ENCODE data around the gene PRELID2.
"Not testable (repeated sequence)": the region's sequence is repeated elsewhere in the genome, so short reads cannot be mapped to it uniquely, and the experiment has no call there.

PRELID2 gene

DNA sequence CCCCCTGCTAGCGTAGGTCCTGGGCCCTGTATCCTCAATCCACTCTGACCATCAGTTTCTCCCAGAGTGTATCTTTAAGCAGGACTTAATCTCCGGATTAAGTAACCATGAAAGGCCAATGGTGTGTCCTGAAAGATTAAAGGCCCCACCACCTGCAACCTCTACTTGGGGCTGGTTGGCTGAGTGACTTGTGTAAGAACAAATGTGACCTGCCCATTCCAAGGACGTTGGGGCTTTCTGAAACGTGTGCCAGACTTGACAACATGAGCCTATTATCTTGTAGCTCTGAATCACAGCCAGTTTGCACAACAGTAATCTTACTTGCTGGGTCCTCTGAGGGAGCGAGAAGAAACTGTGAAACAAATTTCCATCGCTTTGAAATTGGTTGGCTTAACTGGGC, 3.1 kb upstream of the PRELID2 start:
- Histone ChIP-seq H3K27ac (ENCODE audit: low read depth, low read length) (no peak overlapping the region), H3K9ac (ENCODE audit: low read depth, low read length) (no peak overlapping the region), H3K4me3 (ENCODE audit: low read length) (no peak overlapping the region), H3K9me3 (ENCODE audit: insufficient read depth, low read depth, low read length) (no peaks in the 10 kb centered on the region), H3K4me1 (ENCODE audit: insufficient read depth, low read length) (no peaks in the 10 kb centered on the region; the same call in 1 of the 2 replicates), H3K27me3 (ENCODE audit: insufficient read depth, low read length) (peaks cover 22% of the 10 kb centered on the region), H3K36me3 (ENCODE audit: insufficient read depth, low read length) (no peaks in the 10 kb centered on the region)
- 80% methylated on average over 6 of the region's 6 CpGs for WGBS

DNA sequence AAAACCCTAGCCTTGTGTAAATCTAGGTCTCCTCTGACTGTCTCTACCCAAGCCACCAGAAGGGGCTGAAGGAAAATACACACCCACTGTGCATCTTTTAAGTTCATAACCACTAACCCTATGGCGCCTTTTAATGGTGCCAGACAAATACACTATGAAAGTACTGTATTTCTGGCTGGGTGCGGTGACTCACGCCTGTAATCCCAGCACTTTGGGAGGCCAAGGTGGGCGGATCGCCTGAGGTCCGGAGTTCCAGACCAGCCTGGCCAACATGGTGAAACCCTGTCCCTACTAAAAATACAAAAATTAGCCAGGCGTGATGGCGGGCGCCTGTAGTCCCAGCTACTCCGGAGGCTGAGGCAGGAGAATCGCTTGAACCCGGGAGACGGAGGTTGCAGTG, 1.1 kb upstream of the PRELID2 start:
- not testable (repeated sequence) for H3K9ac ChIP-seq (ENCODE audit: low read depth, low read length); H3K4me1 ChIP-seq (ENCODE audit: insufficient read depth, low read length); H3K27ac ChIP-seq (ENCODE audit: low read depth, low read length); H3K9me3 ChIP-seq (ENCODE audit: insufficient read depth, low read depth, low read length); H3K36me3 ChIP-seq (ENCODE audit: insufficient read depth, low read length)
- peak overlapping the region; percentile 70; the same call in 1 of the 2 replicates for H3K4me3 ChIP-seq (ENCODE audit: low read length)
- H3K27me3 ChIP-seq (ENCODE audit: insufficient read depth, low read length): peaks cover 22% of the 10 kb centered on the region
- WGBS: 96% methylated on average over 13 of the region's 13 CpGs

DNA sequence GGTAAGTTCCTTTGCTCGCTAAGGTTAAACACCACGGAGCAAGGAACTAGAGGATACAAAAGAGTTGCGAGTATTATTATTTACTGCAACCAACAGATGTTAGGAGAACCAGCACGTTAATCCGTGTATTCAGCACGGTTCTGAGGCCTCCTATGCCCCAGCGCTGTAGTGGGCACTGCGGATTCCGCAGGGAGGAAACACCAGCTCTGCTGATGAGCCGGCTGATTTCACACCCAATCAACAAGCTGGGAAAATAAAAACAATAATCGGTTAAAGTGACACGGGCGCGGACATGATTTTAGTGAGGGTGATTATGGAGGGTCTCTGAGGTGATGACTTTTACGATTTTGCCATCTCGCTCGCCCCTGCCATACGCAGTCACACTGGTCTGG, 702 bp upstream of the PRELID2 start:
- H3K27me3 ChIP-seq (ENCODE audit: insufficient read depth, low read length): peaks cover 22% of the 10 kb centered on the region
- H3K9ac ChIP-seq (ENCODE audit: low read depth, low read length): peak overlapping the region; percentile 65
- H3K36me3 ChIP-seq (ENCODE audit: insufficient read depth, low read length): no peaks in the 10 kb centered on the region
- H3K27ac ChIP-seq (ENCODE audit: low read depth, low read length): no peak overlapping the region
- WGBS: 79% methylated on average over 18 of the region's 18 CpGs
- H3K9me3 ChIP-seq (ENCODE audit: insufficient read depth, low read depth, low read length): no peaks in the 10 kb centered on the region
- H3K4me1 ChIP-seq (ENCODE audit: insufficient read depth, low read length): no peaks in the 10 kb centered on the region; the same call in 1 of the 2 replicates
- H3K4me3 ChIP-seq (ENCODE audit: low read length): peak overlapping the region; percentile 70

DNA sequence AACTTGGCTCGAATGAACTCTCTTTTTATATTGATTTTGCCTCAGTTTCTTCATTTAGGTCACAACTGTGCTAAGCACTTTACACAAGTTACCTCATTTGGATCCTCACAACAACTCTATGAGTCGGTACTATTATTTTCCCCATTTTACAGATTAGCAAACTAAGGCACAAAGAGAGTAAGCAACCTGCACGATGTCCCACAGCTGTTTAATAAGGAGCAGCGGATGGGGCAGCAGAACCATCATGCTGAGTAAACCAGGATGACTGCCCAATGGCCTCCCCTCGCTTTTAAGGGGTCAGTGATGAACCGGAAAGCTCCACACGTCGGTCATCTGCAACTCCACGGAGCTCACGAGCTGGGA, 607 bp downstream of the PRELID2 start:
- Histone ChIP-seq H3K4me1 (ENCODE audit: insufficient read depth, low read length) (no peaks in the 10 kb centered on the region; the same call in 1 of the 2 replicates), H3K27me3 (ENCODE audit: insufficient read depth, low read length) (peaks cover 22% of the 10 kb centered on the region), H3K9me3 (ENCODE audit: insufficient read depth, low read depth, low read length) (no peaks in the 10 kb centered on the region), H3K27ac (ENCODE audit: low read depth, low read length) (no peak overlapping the region), H3K4me3 (ENCODE audit: low read length) (peak overlapping the region; percentile 70), H3K9ac (ENCODE audit: low read depth, low read length) (peak overlapping the region; percentile 51; the same call in 1 of the 2 replicates), H3K36me3 (ENCODE audit: insufficient read depth, low read length) (no peaks in the 10 kb centered on the region)
- WGBS: 40% methylated on average over 10 of the region's 10 CpGs

DNA sequence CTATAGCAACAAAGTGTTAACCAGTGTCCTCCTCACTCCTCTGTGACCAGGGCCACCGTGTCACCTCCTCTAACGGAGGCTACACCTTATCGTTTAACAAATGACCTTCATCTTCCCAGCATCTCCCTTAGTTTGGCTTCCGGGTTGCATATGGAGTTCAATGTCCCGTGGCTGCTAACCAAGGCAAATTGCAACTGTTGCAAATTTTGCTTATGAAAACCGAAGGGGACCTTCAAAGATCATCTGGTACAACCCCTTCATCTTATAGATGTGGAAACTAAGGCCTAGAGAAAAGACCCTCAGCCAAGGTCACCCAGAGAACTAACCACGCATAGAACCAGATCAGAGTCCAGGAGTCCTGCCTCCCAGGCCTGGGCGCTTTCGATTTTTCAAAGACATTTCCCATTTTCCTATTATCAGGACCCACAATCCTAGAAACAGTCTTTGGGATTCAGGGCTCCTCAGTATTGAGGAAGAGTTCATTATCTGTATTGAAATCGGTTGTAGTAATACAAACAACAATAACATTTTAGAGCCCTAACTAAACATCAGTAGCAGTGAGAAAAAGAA, 1.4 kb downstream of the PRELID2 start:
- Histone ChIP-seq H3K4me3 (ENCODE audit: low read length) (no peak overlapping the region), H3K4me1 (ENCODE audit: insufficient read depth, low read length) (no peaks in the 10 kb centered on the region; the same call in 1 of the 2 replicates), H3K27me3 (ENCODE audit: insufficient read depth, low read length) (peaks cover 22% of the 10 kb centered on the region), H3K36me3 (ENCODE audit: insufficient read depth, low read length) (no peaks in the 10 kb centered on the region), H3K9me3 (ENCODE audit: insufficient read depth, low read depth, low read length) (no peaks in the 10 kb centered on the region), H3K27ac (ENCODE audit: low read depth, low read length) (no peak overlapping the region), H3K9ac (ENCODE audit: low read depth, low read length) (no peak overlapping the region)
- WGBS: 82% methylated on average over 9 of the region's 10 CpGs

DNA sequence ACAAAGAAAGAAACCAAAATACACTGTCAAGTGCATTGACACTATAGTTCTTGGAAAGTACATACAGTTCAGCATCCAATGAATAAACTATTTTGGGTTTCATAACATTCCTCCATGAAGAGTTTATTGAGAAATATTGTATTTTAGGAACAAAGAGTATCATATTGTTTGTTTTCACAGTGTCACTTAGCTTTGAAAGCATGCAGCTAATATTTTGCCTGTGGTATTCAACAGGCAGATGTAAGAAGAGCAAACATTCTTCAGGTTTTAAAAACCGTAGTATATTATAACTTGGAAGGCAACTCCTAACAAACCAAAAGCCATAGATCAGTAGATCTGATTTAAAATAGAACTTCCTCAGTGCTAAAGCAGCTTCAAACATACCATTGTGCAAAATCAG, 4.5 kb downstream of the PRELID2 start:
- peaks cover 16% of the 10 kb centered on the region for H3K27me3 ChIP-seq (ENCODE audit: insufficient read depth, low read length)
- H3K4me1 ChIP-seq (ENCODE audit: insufficient read depth, low read length): no peaks in the 10 kb centered on the region; the same call in 1 of the 2 replicates
- no peaks in the 10 kb centered on the region for H3K9me3 ChIP-seq (ENCODE audit: insufficient read depth, low read depth, low read length)
- no peak overlapping the region for H3K9ac ChIP-seq (ENCODE audit: low read depth, low read length)
- H3K36me3 ChIP-seq (ENCODE audit: insufficient read depth, low read length): no peaks in the 10 kb centered on the region
- 100% methylated on average over 1 of the region's 1 CpG for WGBS
- no peak overlapping the region for H3K27ac ChIP-seq (ENCODE audit: low read depth, low read length)
- no peak overlapping the region for H3K4me3 ChIP-seq (ENCODE audit: low read length)

DNA sequence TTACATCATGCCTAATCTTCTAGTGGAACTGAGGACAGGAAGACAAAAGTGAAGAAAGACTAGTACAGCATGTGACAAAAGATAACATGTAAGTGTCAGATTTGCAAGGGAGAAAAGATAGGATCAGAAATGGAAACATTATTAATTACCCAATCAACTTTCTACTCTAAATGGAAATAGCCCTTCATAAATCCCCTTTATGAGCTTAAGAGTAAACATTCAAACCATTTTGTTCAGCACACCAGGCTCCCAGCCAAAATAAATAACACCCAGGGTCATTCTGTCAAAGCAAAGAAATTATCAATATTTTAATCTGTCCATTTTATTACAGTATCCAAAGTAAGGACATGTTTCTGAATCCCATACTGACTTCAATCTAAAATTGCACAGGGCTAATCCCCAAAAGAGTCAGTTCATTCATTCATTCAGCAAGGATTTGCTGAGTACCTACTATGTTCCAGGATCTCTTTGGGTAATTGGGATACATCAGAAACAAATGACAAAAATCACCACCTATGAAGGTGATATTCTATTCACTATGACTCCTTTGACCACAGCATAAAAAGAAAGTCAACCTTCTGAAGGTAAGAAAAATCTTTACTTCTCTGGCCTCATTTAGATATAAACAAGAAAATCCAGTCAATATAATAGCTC, 5.3 kb downstream of the PRELID2 start:
- Histone ChIP-seq H3K36me3 (ENCODE audit: insufficient read depth, low read length) (no peaks in the 10 kb centered on the region), H3K27me3 (ENCODE audit: insufficient read depth, low read length) (peaks cover 11% of the 10 kb centered on the region), H3K9me3 (ENCODE audit: insufficient read depth, low read depth, low read length) (no peaks in the 10 kb centered on the region), H3K4me1 (ENCODE audit: insufficient read depth, low read length) (no peaks in the 10 kb centered on the region), H3K27ac (ENCODE audit: low read depth, low read length) (no peak overlapping the region), H3K9ac (ENCODE audit: low read depth, low read length) (no peak overlapping the region), H3K4me3 (ENCODE audit: low read length) (no peak overlapping the region)

DNA sequence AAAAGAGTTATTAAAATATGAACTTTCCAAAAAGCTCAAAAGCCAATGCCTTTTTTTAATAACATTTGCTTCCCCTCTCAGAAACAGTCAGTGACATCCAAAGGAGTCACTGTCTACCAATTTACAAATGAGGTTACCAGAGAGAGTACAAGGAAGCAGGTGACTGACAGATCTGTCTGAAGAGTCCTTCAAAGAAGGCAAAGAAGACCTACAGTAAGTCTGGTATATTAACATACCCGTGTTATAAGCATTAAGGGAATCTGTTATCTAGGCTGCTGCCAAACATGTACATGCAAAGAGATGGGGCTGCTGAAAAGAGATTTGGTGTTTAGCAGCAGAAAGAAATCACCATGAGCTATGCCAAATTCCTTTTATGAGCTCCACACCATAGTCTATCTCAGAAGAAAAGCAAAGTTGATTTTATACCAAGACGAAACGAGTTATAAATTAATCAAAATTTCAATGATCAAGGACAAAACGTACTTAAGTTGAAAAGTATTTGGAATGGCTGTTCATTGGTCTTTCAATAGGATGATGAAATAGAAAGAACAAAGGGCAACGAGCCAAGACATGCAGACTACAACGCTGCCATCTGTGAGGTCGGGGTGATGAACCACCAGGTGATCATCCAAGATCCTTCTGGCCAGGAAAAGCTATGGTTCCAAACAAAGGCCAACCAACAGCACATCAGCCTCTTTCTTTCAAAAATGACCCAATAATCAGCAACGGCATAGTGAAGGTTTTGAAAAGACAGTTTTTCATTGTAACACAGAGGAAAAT, 8.1 kb downstream of the PRELID2 start:
- H3K27ac ChIP-seq (ENCODE audit: low read depth, low read length): no peak overlapping the region
- no peaks in the 10 kb centered on the region for H3K36me3 ChIP-seq (ENCODE audit: insufficient read depth, low read length)
- H3K4me3 ChIP-seq (ENCODE audit: low read length): no peak overlapping the region
- no peak overlapping the region for H3K9ac ChIP-seq (ENCODE audit: low read depth, low read length)
- H3K9me3 ChIP-seq (ENCODE audit: insufficient read depth, low read depth, low read length): no peaks in the 10 kb centered on the region
- H3K4me1 ChIP-seq (ENCODE audit: insufficient read depth, low read length): no peaks in the 10 kb centered on the region
- H3K27me3 ChIP-seq (ENCODE audit: insufficient read depth, low read length): no peaks in the 10 kb centered on the region
- WGBS: 94% methylated on average over 8 of the region's 8 CpGs

DNA sequence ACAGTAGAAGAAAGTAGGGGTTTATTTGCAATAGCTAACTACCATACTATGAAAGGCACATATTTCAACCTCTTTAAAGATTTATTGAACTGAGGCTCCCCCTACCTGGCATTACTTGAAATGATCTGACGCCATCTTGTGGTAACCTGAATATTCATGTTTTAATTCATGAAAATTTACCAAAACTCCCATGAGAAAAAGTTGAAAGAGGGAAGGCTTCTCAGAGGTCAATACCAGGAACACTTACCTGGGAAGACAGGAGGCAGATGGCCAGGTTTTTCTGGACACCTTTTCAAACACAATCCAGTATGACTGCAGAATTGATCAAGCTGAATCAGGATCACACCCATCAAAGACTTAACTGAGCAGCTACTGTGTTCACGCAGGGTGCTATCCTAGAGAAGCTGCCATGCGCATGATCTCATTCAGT, 9.4 kb downstream of the PRELID2 start:
- no peaks in the 10 kb centered on the region for H3K9me3 ChIP-seq (ENCODE audit: insufficient read depth, low read depth, low read length)
- H3K27ac ChIP-seq (ENCODE audit: low read depth, low read length): no peak overlapping the region
- no peaks in the 10 kb centered on the region for H3K4me1 ChIP-seq (ENCODE audit: insufficient read depth, low read length)
- H3K36me3 ChIP-seq (ENCODE audit: insufficient read depth, low read length): no peaks in the 10 kb centered on the region
- no peak overlapping the region for H3K9ac ChIP-seq (ENCODE audit: low read depth, low read length)
- no peaks in the 10 kb centered on the region for H3K27me3 ChIP-seq (ENCODE audit: insufficient read depth, low read length)
- 96% methylated on average over 2 of the region's 3 CpGs for WGBS
- no peak overlapping the region for H3K4me3 ChIP-seq (ENCODE audit: low read length)

DNA sequence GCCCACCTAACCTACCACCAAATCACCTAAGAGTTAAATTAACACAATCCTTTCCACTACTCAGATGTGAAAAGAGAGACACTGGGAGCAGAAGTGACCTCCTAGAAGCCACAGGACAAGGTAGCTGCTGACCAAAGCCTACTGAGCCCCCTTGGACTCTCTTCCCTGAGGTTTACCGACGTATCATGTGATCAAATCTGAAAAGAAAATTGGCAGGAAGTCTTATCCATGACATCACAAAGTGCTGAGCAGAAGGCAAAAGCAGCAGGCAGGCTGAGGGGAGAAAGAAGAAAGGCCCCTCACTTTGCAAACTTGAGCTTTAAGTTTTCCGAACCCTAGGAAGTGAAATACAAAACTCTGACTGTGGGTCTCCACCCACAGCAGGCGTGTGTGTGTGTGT, 11.1 kb downstream of the PRELID2 start:
- Histone ChIP-seq H3K27me3 (ENCODE audit: insufficient read depth, low read length) (no peaks in the 10 kb centered on the region), H3K9ac (ENCODE audit: low read depth, low read length) (no peak overlapping the region), H3K4me1 (ENCODE audit: insufficient read depth, low read length) (no peaks in the 10 kb centered on the region), H3K27ac (ENCODE audit: low read depth, low read length) (no peak overlapping the region), H3K36me3 (ENCODE audit: insufficient read depth, low read length) (no peaks in the 10 kb centered on the region), H3K9me3 (ENCODE audit: insufficient read depth, low read depth, low read length) (no peaks in the 10 kb centered on the region), H3K4me3 (ENCODE audit: low read length) (no peak overlapping the region)
- WGBS: 90% methylated on average over 4 of the region's 4 CpGs

DNA sequence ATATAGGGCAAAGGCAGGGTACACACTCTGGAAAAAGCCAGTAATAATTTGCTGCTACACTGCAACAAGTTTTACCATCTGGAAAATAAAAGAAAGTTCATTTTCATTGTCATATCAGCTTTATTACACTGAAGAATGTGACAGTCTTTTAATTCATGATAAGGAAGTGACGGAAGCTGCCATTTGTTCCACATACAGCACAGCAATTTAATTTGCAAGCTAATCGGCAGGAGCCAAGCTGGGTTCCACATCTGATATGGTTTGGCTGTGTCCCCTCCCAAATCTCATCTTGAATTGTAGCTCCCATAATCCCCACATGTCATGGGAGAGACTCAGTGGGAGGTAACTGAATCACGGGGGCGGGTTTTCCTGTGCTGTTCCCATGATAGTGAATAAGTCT, 16.5 kb downstream of the PRELID2 start:
- Histone ChIP-seq H3K36me3 (ENCODE audit: insufficient read depth, low read length) (no peaks in the 10 kb centered on the region), H3K4me3 (ENCODE audit: low read length) (no peak overlapping the region), H3K9ac (ENCODE audit: low read depth, low read length) (no peak overlapping the region), H3K27ac (ENCODE audit: low read depth, low read length) (no peak overlapping the region), H3K4me1 (ENCODE audit: insufficient read depth, low read length) (no peaks in the 10 kb centered on the region), H3K27me3 (ENCODE audit: insufficient read depth, low read length) (no peaks in the 10 kb centered on the region), H3K9me3 (ENCODE audit: insufficient read depth, low read depth, low read length) (no peaks in the 10 kb centered on the region)
- 95% methylated on average over 4 of the region's 4 CpGs for WGBS

Measured in HUES64 (cell line).